Activated CD8-positive, alpha-beta T cell treated with anti-CD3 and anti-CD28 coated beads, Interleukin-2, amount 10 ng/mL, durations not matched to agents 7 days and 5 days (primary cell): ENCODE results near the gene CD248. TPM values are rescaled to one million over a fixed set of nuclear protein-coding genes. Genes with fewer than 3 reads are reported as not detected.

ENCODE experiments used
- ATAC-seq: fragments of 150-1000 bp; cut with Tn5 transposase; one replicate; pipeline ENCODE4 v1.10.0; 2021; ENCODE audit warnings: moderate library complexity
- CTCF ChIA-PET: fragments of 350-600 bp; sonication (Branson Sonifier 250); formaldehyde crosslinking; loops from one replicate; lab custom pipeline; 2021; ENCODE audit warnings: antibody characterized with exemption; lab: Charles Lee
- POLR2A ChIA-PET: fragments of 350-600 bp; sonication (Branson Sonifier 250); formaldehyde crosslinking; loops from one replicate; lab custom pipeline; 2021; ENCODE audit warnings: antibody characterized with exemption; lab: Charles Lee
- DNase-seq: peaks from one replicate; pipeline ENCODE4 v3.0.0-alpha.2; 2020
- H3K27ac Mint-ChIP-seq: one replicate; pipeline ENCODE4 v1.8.0; 2021; ENCODE audit warnings: mild to moderate bottlenecking, mixed read lengths
- H3K27me3 Mint-ChIP-seq: one replicate; pipeline ENCODE4 v1.8.0; 2021; ENCODE audit warnings: low read depth, mixed read lengths
- H3K36me3 Mint-ChIP-seq: one replicate; pipeline ENCODE4 v1.8.0; 2021; ENCODE audit warnings: low read depth, mixed read lengths
- H3K4me1 Mint-ChIP-seq: one replicate; pipeline ENCODE4 v1.8.0; 2021; ENCODE audit warnings: low read depth, mixed read lengths
- H3K4me3 Mint-ChIP-seq: one replicate; pipeline ENCODE4 v1.8.0; 2021; ENCODE audit warnings: mild to moderate bottlenecking, mixed read lengths
- H3K9me3 Mint-ChIP-seq: one replicate; pipeline ENCODE4 v1.8.0; 2022; ENCODE audit warnings: mixed read lengths; ENCODE audit not compliant: insufficient read depth
- total RNA-seq, 2 experiments: library from RNA; stranded (reverse); gene quantifications; one replicate each; pipeline ENCODE4 v1.2.3, GENCODE V29; 2021

Gene CD248
- 10 to 100 TPM; 79.5 to 80.8 TPM for total RNA-seq

GRCh38 chr11:66316849-66317251, at the start of gene CD248:
Gene CD248 (minus strand): TSS chr11:66317044. CDS start chr11:66317027, 17 bp downstream.
- ATAC-seq (no peak), DNase-seq (peak; percentile 71)
- H3K27me3 Mint-ChIP-seq = no peaks in the 10 kb centered on the region
- peaks cover 44% of the 10 kb centered on the region for H3K36me3 Mint-ChIP-seq
- ChIA-PET CTCF (interaction anchor here (1.3 to 2.4 kb wide), 5 partner anchors 10 to 72 kb away, joined by 5 to 15 read pairs (median 7); partner anchors contain the start of gene RIN1), POLR2A (interaction anchor here (0.5 to 3.9 kb wide), 7 partner anchors 10 to 851 kb away, joined by 3 to 33 read pairs (median 3); partner anchors contain the start of genes BRMS1 and RIN1)
- peaks cover 13% of the 10 kb centered on the region for H3K9me3 Mint-ChIP-seq
- H3K4me3 Mint-ChIP-seq = peak within 1 kb of the TSS; percentile 87
- H3K27ac Mint-ChIP-seq = peak within 1 kb of the TSS; percentile 99
- H3K4me1 Mint-ChIP-seq = peaks cover 66% of the 10 kb centered on the region

DNA sequence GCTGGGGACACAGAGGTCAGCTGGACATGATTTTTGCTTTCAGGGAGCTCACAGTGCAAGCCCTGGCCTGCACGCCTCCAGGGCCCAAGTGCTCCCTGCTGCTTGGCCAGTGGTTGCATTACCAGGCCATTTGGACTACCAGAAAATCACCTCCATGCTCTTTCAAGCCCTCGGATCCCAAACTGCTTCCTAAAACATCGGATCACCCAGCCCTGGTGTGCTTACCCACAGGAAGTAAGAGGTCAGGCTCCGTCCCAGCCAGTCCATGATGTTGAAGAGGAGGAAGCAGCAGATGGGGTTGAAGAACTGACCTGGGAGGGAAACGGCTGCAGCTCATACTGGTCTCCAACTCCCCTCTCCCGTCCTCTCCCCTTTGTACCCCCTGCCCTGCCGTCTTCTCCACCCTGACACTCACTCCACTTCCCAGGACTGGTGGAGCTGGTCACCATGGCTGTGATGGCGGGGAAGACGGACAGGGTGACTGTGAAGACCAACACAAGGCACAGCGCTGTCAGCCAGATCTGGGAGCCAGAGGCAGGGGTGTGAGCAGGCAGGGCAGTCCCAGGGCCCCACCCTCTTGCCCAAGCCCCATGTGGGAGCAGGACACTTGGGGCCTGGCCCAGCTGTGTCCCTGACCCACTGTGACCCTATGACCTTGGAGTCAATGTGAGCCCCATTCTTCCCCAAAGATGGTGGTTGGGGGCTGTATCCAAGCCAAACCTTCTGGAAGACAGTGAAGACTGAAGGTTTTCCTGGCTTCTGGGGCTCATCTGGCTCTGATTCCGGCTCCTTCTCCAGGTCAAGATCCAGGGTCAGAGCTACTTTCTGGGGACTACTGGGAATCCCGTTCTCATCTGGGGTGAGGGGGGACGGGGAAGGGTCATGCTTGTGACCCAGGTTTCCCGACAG, 49.1 kb upstream of the CD248 start:
- no peaks in the 10 kb centered on the region for H3K27me3 Mint-ChIP-seq
- no peak overlapping the region for H3K27ac Mint-ChIP-seq
- ChIA-PET CTCF (interaction anchor here (0.6 to 3.5 kb wide), 6 partner anchors 12 to 261 kb away, joined by 3 to 44 read pairs (median 5); partner anchors contain the start of genes B4GAT1 and BRMS1), POLR2A (interaction anchor here (0.8 to 0.9 kb wide), 2 partner anchors 9 to 23 kb away, joined by 3 read pairs; no protein-coding TSS in a partner anchor)
- H3K4me3 Mint-ChIP-seq = no peak overlapping the region
- peaks cover 3% of the 10 kb centered on the region for H3K36me3 Mint-ChIP-seq
- peaks cover 12% of the 10 kb centered on the region for H3K4me1 Mint-ChIP-seq
- H3K9me3 Mint-ChIP-seq = no peaks in the 10 kb centered on the region
- DNase-seq (no peak), ATAC-seq (no peak)

DNA sequence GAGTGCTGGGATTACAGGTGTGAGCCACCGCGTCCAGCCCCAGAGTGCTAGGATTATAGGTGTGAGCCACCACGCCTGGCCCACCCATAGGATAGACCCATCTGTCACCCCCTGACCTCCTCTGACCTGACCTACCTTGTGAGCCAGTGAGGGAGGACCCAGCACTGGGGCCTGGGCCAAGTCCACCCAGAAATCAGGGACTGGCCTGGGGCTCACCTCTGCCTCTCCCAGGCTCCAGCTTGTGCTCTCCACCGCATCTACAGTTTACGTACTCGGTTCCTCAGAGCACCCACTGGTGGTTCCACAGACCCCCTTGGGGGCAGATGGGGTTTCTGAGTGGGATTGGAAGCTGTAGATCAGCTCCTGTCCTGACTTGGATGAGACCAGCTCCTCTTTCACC, 48.3 kb upstream of the CD248 start:
- H3K4me3 Mint-ChIP-seq = no peak overlapping the region
- peaks cover 7% of the 10 kb centered on the region for H3K4me1 Mint-ChIP-seq
- ATAC-seq = no peak
- no peaks in the 10 kb centered on the region for H3K9me3 Mint-ChIP-seq
- CTCF ChIA-PET = interaction anchor here (1.1 to 3.8 kb wide), 6 partner anchors 11 to 53 kb away, joined by 3 to 44 read pairs (median 12); partner anchors contain the start of genes B4GAT1 and BRMS1
- no peak overlapping the region for H3K27ac Mint-ChIP-seq
- POLR2A ChIA-PET = interaction anchor here (0.8 to 0.9 kb wide), 2 partner anchors 8 to 24 kb away, joined by 3 read pairs; no protein-coding TSS in a partner anchor
- H3K36me3 Mint-ChIP-seq = peaks cover 3% of the 10 kb centered on the region
- no peaks in the 10 kb centered on the region for H3K27me3 Mint-ChIP-seq
- DNase-seq = no peak

- Mint-ChIP-seq H3K4me3 (no peak overlapping the region), H3K36me3 (no peaks in the 10 kb centered on the region), H3K27ac (no peak overlapping the region), H3K4me1 (no peaks in the 10 kb centered on the region), H3K27me3 (no peaks in the 10 kb centered on the region), H3K9me3 (no peaks in the 10 kb centered on the region)
- ChIA-PET POLR2A (interaction anchor here (0.5 kb wide), 1 partner anchor 402 kb away, joined by 3 read pairs; no protein-coding TSS in a partner anchor), CTCF (interaction anchor here (0.6 to 3.8 kb wide), 19 partner anchors 8 to 197 kb away, joined by 3 to 44 read pairs (median 6); partner anchors contain the start of genes B4GAT1, BRMS1, RIN1 and SLC29A2)
- DNase-seq = peak; percentile 80
- ATAC-seq = peak; percentile 78
These were observed 47.1 kb upstream of the CD248 start for GRCh38 chr11:66363805-66364535.

DNA sequence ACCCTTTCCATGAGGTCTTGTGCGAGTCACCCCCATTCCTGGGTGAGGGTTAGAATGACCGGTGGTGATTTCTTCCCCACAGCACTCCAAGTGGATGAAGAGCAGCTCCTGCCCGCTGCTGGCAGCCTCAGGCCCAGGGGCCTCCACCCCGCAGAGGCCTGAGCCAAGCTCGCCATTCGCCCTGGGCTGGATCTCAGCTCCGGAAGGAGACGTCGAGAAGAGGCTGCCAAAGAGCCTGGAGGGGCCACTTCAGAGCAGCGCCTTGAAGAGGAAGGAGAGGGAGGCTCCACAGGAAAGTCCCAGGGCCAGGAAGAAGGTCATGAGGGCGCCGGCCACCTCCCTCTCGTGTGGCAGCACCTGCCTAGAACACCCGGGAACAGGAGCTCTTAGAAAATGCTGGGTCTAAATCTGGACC, 46.4 kb upstream of the CD248 start:
- no peak overlapping the region for H3K4me3 Mint-ChIP-seq
- H3K27ac Mint-ChIP-seq = no peak overlapping the region
- no peaks in the 10 kb centered on the region for H3K9me3 Mint-ChIP-seq
- DNase-seq (no peak), ATAC-seq (no peak)
- no peaks in the 10 kb centered on the region for H3K36me3 Mint-ChIP-seq
- ChIA-PET CTCF (interaction anchor here (0.6 to 3.8 kb wide), 17 partner anchors 9 to 197 kb away, joined by 3 to 44 read pairs (median 7); partner anchors contain the start of genes B4GAT1, BRMS1, RIN1 and SLC29A2), POLR2A (interaction anchor here (0.5 kb wide), 1 partner anchor 401 kb away, joined by 3 read pairs; no protein-coding TSS in a partner anchor)
- no peaks in the 10 kb centered on the region for H3K4me1 Mint-ChIP-seq
- no peaks in the 10 kb centered on the region for H3K27me3 Mint-ChIP-seq

DNA sequence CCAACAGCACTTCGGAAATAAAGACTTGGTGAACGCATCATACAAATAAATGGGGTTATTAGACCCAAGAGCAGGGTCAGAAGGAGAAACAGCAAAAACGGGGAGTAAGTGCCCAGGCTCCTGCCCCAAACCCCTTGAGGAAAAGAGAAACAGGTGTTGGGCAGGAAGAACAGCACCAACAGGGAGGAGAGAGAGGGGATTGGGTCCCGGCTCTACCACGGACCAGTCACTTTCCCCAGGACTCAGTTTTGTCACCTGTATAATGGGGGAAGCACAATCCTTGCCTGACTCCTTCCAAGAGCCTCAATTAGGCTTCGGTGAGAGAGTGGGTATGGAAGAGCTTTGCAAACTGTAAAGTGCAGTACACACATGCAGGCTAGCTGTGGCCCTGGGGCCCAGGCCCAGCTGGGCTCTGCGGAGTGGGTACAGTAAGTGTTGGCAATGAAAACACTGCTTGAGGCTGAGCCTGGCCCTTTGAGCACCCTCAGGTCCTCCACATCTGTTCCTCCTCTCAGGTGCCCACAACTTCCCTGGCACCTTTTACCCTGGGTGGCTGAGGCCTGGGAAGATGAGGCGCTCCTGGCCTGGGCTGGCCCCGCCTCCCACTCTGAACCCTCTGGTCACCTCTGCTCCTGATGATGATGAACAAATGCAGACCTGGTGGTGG, 45.8 kb upstream of the CD248 start:
- CTCF ChIA-PET = interaction anchor here (1.0 to 3.8 kb wide), 12 partner anchors 9 to 74 kb away, joined by 4 to 44 read pairs (median 7); partner anchors contain the start of genes B4GAT1, BRMS1, RIN1 and SLC29A2
- Mint-ChIP-seq H3K4me3 (no peak overlapping the region), H3K9me3 (no peaks in the 10 kb centered on the region), H3K4me1 (no peaks in the 10 kb centered on the region), H3K27me3 (no peaks in the 10 kb centered on the region), H3K27ac (peak overlapping the region; percentile 9), H3K36me3 (no peaks in the 10 kb centered on the region)
- DNase-seq (no peak), ATAC-seq (no peak)
- POLR2A ChIA-PET = no interaction called here

GRCh38 chr11:66361502-66361941, 44.7 kb upstream of the CD248 start:
- Mint-ChIP-seq H3K27me3 (no peaks in the 10 kb centered on the region), H3K4me3 (no peak overlapping the region), H3K9me3 (no peaks in the 10 kb centered on the region), H3K27ac (no peak overlapping the region), H3K4me1 (no peaks in the 10 kb centered on the region), H3K36me3 (no peaks in the 10 kb centered on the region)
- ChIA-PET CTCF (interaction anchor here (1.3 to 3.8 kb wide), 4 partner anchors 14 to 28 kb away, joined by 3 to 22 read pairs (median 7); partner anchors contain the start of gene B4GAT1), POLR2A (no interaction called here)
- DNase-seq (no peak), ATAC-seq (no peak)

DNA sequence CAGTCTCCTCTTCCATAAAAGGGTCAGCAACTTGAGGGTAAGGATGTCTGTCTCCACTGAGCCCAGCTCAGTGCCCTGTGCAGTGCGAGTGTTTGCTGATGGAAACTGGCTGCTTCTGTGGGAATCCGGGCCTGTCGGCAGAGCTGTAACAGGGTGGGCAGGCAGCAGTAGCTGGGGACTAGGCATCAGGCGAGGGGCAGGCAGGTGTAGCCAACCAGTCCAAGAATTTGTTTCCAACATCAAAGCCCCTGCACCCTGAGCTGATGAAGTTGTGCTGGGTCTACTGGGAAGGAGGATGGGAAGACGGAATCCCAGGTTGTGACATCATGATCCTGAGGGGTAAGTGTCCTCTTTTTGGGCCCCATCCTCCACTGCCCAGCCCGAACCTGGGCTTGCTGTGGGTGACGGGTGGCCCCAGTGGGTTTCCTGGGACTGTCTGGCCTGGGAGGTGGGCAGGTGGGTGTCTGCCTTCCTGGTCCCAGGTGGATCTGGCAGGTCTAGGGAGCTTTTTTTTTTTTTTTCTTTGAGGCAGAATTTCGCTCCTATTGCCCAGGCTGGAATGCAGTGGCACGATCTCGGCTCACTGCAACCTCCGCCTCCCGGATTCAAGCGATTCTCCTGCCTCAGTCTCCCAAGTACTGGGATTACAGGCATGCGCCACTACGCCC, 43.7 kb upstream of the CD248 start:
- ATAC-seq = no peak
- no peaks in the 10 kb centered on the region for H3K4me1 Mint-ChIP-seq
- no peak overlapping the region for H3K4me3 Mint-ChIP-seq
- H3K27me3 Mint-ChIP-seq = no peaks in the 10 kb centered on the region
- no peak for DNase-seq
- H3K9me3 Mint-ChIP-seq = no peaks in the 10 kb centered on the region
- no peak overlapping the region for H3K27ac Mint-ChIP-seq
- POLR2A ChIA-PET = no interaction called here
- CTCF ChIA-PET = interaction anchor here (0.7 to 1.8 kb wide), 3 partner anchors 13 to 49 kb away, joined by 3 to 4 read pairs (median 3); partner anchors contain the start of gene B4GAT1
- H3K36me3 Mint-ChIP-seq = no peaks in the 10 kb centered on the region

DNA sequence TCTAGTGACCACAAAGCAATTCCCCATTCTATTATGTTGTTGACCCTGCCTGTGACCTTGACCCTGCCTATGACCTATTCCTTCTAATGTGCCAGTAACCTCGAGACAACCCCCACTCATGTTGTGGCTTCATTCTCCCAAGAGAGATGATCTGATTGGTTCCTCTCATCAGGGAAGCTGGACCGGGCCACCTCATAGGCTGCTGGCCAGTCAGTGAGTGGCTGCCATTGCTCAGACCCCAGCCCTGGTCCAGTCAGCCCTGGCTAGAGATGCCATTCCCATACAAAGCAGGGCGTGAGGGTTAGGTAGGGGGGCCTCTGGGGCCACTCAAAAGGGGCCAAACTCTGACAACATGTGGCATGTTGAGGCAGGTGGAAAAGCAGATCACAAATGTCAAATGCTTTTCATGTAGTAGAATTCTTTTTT, 42.8 kb upstream of the CD248 start:
- Mint-ChIP-seq H3K4me3 (no peak overlapping the region), H3K9me3 (no peaks in the 10 kb centered on the region), H3K4me1 (no peaks in the 10 kb centered on the region), H3K27me3 (no peaks in the 10 kb centered on the region), H3K36me3 (no peaks in the 10 kb centered on the region), H3K27ac (no peak overlapping the region)
- DNase-seq = no peak
- CTCF ChIA-PET = interaction anchor here (0.7 kb wide), 1 partner anchor 48 kb away, joined by 3 read pairs; no protein-coding TSS in a partner anchor
- ATAC-seq = no peak
- POLR2A ChIA-PET = no interaction called here
